HepG2 (cell line): ENCODE measurements around the gene DEFB124. TPM values are rescaled to one million over a fixed set of nuclear protein-coding genes. Genes with fewer than 3 reads are reported as not detected.

Source experiments
- ISX ChIP-seq: sonication (generic); formaldehyde crosslinking; conservative IDR thresholded peaks from 2 replicates; pipeline ENCODE4 v1.5.0; 2020; ENCODE audit warnings: missing genetic modification reagents
- KLF9 ChIP-seq: IDR thresholded peaks from 2 replicates; pipeline ENCODE4 v1.6.1; 2016; ENCODE audit warnings: low read depth
- PCBP1 ChIP-seq: fragments of 200-400 bp; formaldehyde crosslinking; IDR thresholded peaks from 2 replicates; pipeline ENCODE4 v1.6.1; 2017; ENCODE audit warnings: mild to moderate bottlenecking, low read depth, low read length, borderline replicate concordance
- PITX1 ChIP-seq: sonication (generic); formaldehyde crosslinking; IDR thresholded peaks from 2 replicates; pipeline ENCODE4 v1.5.1; 2020; ENCODE audit warnings: mild to moderate bottlenecking, missing genetic modification reagents
- THAP8 ChIP-seq: sonication (generic); formaldehyde crosslinking; IDR thresholded peaks from 2 replicates; pipeline ENCODE4 v1.5.1; 2020; ENCODE audit warnings: missing genetic modification reagents, mild to moderate bottlenecking, borderline replicate concordance
- ZBTB40 ChIP-seq, 2 experiments: fragments of 450-650 bp in 1 of 2; sonication (generic) in 1 of 2; formaldehyde crosslinking in 1 of 2; IDR thresholded peaks; 2 replicates each; pipeline versions ENCODE4 v1.6.1 to v1.8.0; 2016 to 2022; ENCODE audit warnings: antibody characterized with exemption in 1 of 2, mild to moderate bottlenecking in 1 of 2, missing genetic modification reagents in 1 of 2
- ZMYM4 ChIP-seq: sonication (generic); formaldehyde crosslinking; IDR thresholded peaks from 2 replicates; pipeline ENCODE4 v1.8.1; 2023; ENCODE audit warnings: mild to moderate bottlenecking, missing genetic modification reagents
- ZNF17 ChIP-seq: sonication (generic); formaldehyde crosslinking; IDR thresholded peaks from 2 replicates; pipeline ENCODE4 v1.5.0; 2020; ENCODE audit warnings: mild to moderate bottlenecking, missing genetic modification reagents
- ZNF234 ChIP-seq: sonication (generic); formaldehyde crosslinking; conservative IDR thresholded peaks from 2 replicates; pipeline ENCODE4 v1.5.1; 2020; ENCODE audit warnings: mild to moderate bottlenecking, missing genetic modification reagents
- ZNF484 ChIP-seq: sonication (generic); formaldehyde crosslinking; IDR thresholded peaks from 2 replicates; pipeline ENCODE4 v1.5.1; 2020; ENCODE audit warnings: mild to moderate bottlenecking, low read depth, missing genetic modification reagents, borderline replicate concordance
- ZNF562 ChIP-seq: sonication (generic); formaldehyde crosslinking; IDR thresholded peaks from 2 replicates; pipeline ENCODE4 v1.8.0; 2022; ENCODE audit warnings: missing genetic modification reagents, borderline replicate concordance
- polyA plus RNA-seq, 8 experiments: library from polyadenylated mRNA; depleted of rRNA in 3 of 8; stranded (reverse) in 7 of 8; unstranded in 1 of 8; fragments of >200 nt; fragmentation: Illumina TruSeq in 4 of 8; extraction: Trizol in 4 of 8; gene quantifications; 2 replicates each; pipeline versions ENCODE4 v1.2.1 to v1.2.3, GENCODE V29; 2011 to 2016; ENCODE audit warnings: low read depth in 4 of 8, missing spikeins in 1 of 8, mixed read lengths in 1 of 8; ENCODE audit not compliant: insufficient read depth in 1 of 8
- total RNA-seq, 5 experiments: library from RNA; depleted of rRNA; stranded (reverse); fragments of >200 nt; fragmentation: Illumina TruSeq; extraction: Trizol; gene quantifications; 2 replicates each; pipeline ENCODE4 v1.2.3, GENCODE V29; 2016; ENCODE audit warnings: low read depth in 1 of 5
- TF ChIP-seq, protein P1 (sequence below): sonication (generic); formaldehyde crosslinking; IDR thresholded peaks from 2 replicates; pipeline ENCODE4; 2020; ENCODE audit warnings: missing genetic modification reagents, mild to moderate bottlenecking, borderline replicate concordance

The DEFB124 gene
- total and polyA plus RNA-seq, 2 of the 13 experiments (the other 11 are each of a cell fraction or from before 2014, with no cell fraction given), result not detected

DNA sequence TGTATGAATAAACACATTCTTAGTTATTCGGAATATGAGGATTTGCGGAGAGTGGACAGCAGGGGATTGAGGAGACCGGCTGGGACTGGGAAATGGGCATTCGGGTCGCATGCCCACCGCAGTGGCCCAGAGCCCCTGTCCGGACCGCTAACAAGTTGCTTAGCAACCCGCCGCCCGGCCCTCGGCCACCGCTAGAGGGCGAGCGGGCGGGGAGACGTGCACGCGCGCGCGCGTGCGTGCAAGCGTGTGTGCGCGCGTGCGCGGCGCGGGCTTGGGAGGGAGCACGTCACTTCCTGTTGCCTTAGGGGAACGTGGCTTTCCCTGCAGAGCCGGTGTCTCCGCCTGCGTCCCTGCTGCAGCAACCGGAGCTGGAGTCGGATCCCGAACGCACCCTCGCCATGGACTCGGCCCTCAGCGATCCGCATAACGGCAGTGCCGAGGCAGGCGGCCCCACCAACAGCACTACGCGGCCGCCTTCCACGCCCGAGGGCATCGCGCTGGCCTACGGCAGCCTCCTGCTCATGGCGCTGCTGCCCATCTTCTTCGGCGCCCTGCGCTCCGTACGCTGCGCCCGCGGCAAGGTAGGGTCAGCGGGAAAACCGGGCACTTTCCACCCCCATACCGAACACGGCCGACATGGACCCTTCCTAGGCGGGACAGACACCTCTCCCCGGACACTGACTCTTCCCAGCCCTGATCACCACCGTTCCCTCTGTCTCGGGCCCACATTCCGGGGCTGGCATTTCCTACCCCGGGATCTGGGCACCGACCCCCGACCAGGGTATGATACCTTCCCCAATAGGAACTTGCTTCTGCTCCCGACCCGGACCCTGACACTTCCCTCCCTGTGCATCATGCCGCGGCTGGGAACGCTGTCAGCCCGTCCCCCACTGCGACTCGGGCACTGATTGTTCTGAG is 39.5 kb upstream of the DEFB124 start, which contains the start of gene HM13 (continued):
- TF ChIP-seq ZNF484 (CRISPR knock-in tag), result peak; percentile 74; the same call in 1 of the 2 replicates
- TF ChIP-seq THAP8, result peak; percentile 92; the same call in 1 of the 2 replicates
- peak; percentile 85 for TF ChIP-seq ZMYM4 (CRISPR knock-in tag)
- no peak for TF ChIP-seq ZNF562 (CRISPR knock-in tag)
- TF ChIP-seq ISX (CRISPR knock-in tag), result peak; percentile 97
- no peak for TF ChIP-seq ZNF17 (CRISPR knock-in tag)
- TF ChIP-seq PCBP1, result no peak
- no peak for TF ChIP-seq ZBTB40 (IDR thresholded peaks at IDR 0.05)
- TF ChIP-seq ZBTB40 (CRISPR knock-in tag; IDR thresholded peaks at IDR 0.05), result peak; percentile 90
- peak; percentile 94; the same call in 1 of the 2 replicates for TF ChIP-seq ZNF234 (CRISPR knock-in tag)
- no peak for TF ChIP-seq KLF9 (CRISPR knock-in tag)
- TF ChIP-seq, protein P1, sequence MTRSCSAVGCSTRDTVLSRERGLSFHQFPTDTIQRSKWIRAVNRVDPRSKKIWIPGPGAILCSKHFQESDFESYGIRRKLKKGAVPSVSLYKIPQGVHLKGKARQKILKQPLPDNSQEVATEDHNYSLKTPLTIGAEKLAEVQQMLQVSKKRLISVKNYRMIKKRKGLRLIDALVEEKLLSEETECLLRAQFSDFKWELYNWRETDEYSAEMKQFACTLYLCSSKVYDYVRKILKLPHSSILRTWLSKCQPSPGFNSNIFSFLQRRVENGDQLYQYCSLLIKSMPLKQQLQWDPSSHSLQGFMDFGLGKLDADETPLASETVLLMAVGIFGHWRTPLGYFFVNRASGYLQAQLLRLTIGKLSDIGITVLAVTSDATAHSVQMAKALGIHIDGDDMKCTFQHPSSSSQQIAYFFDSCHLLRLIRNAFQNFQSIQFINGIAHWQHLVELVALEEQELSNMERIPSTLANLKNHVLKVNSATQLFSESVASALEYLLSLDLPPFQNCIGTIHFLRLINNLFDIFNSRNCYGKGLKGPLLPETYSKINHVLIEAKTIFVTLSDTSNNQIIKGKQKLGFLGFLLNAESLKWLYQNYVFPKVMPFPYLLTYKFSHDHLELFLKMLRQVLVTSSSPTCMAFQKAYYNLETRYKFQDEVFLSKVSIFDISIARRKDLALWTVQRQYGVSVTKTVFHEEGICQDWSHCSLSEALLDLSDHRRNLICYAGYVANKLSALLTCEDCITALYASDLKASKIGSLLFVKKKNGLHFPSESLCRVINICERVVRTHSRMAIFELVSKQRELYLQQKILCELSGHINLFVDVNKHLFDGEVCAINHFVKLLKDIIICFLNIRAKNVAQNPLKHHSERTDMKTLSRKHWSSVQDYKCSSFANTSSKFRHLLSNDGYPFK (CRISPR knock-in tag), result peak; percentile 82; the same call in 1 of the 2 replicates
- TF ChIP-seq PITX1 (CRISPR knock-in tag), result peak; percentile 88
